Colonic mucosa (tissue), 4 donors: ENCODE results near the gene LIG3. TPM values are rescaled to one million over a fixed set of nuclear protein-coding genes. Genes with fewer than 3 reads are reported as not detected.
"Not testable (repeated sequence)": the region's sequence is repeated elsewhere in the genome, so short reads cannot be mapped to it uniquely, and the experiment has no call there.

Experiments used
- DNase-seq: peaks from one replicate; pipeline ENCODE4 v3.0.0-alpha.2; 2020
- H3K27ac ChIP-seq: fragments of 200-600 bp; one replicate; pipeline ENCODE4 v1.8.0; 2021
- H3K27me3 ChIP-seq: fragments of 200-600 bp; one replicate; pipeline ENCODE4 v1.8.0; 2021
- H3K36me3 ChIP-seq: fragments of 200-600 bp; one replicate; pipeline ENCODE4 v1.8.0; 2021
- H3K4me1 ChIP-seq: fragments of 200-600 bp; one replicate; pipeline ENCODE4 v1.8.0; 2021; ENCODE audit warnings: mild to moderate bottlenecking
- H3K4me3 ChIP-seq: fragments of 200-600 bp; one replicate; pipeline ENCODE4 v1.8.0; 2021
- H3K9ac ChIP-seq, 2 donors: one replicate each; pipeline ENCODE4 v1.7.0; 2013; ENCODE audit warnings: control low read depth in 2 of 2, low read depth in 2 of 2, low read length in 2 of 2
- H3K9me3 ChIP-seq: fragments of 200-600 bp; one replicate; pipeline ENCODE4 v1.8.0; 2021
- intact Hi-C: fragments of 100-400 bp; cut with DNase I; formaldehyde crosslinking; loops from one replicate; pipeline ENCODE4 v1.14.1; 2022
- total RNA-seq, 2 donors: library from RNA; stranded (reverse); fragmentation: NEBNext Ultra II Directional in 1 of 2; extraction: Animal tissue kit (Norgen Biotek cat#: 25700) in 1 of 2; gene quantifications; one replicate each; pipeline ENCODE4 v1.2.1, GENCODE V29; 2021
- TF ChIP-seq, protein P1 (sequence below): fragments of 200-600 bp; IDR thresholded peaks from one replicate; pipeline ENCODE4 v1.8.0; 2022; ENCODE audit warnings: antibody characterized with exemption, mild to moderate bottlenecking
- donor health status: healthy.
- donor health status: DM: no; HTN: no; CAD: no.
- donor health status: DM: no; HTN: no; CAD: no.

Gene LIG3
- total RNA-seq, 2 donors from 2014 or later: 29.1 to 42.9 TPM

DNA sequence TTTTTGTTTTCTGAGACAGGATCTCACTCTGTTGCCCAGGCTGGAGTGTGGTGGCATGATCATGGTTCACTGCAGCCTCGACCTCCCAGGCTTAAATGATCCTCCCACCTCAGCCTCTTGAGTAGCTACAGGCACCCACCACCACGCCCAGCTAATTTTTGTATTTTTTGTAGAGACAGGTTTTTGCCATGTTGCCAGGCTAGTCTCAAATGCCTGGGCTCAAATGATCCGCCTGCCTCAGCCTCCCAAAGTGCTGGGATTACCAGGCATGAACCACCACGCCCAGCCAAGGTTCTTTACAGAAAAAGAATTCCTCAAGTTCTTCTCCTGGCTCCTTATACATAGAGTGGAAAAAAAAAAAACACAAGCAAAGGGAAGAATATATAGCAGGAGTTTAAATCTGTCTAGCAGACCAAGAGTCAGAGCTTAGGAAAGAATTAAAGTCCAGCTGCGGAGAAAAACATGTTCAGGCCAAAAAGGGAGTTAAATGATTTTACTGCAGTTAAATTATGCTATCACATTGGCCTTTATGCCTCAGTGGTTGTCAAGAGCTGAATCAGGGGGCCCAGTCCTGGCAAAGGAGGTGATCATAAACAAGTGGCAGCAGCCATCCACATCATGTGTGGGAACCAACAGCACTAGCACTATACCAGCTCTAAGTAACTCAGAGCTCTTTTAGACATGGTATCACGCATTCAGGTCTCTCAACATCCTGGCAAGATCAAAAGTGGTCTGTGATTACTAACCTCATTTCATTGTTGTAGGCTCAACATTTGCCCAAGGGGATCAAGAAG, 39.3 kb downstream of the LIG3 start:
- TF ChIP-seq, protein P1, sequence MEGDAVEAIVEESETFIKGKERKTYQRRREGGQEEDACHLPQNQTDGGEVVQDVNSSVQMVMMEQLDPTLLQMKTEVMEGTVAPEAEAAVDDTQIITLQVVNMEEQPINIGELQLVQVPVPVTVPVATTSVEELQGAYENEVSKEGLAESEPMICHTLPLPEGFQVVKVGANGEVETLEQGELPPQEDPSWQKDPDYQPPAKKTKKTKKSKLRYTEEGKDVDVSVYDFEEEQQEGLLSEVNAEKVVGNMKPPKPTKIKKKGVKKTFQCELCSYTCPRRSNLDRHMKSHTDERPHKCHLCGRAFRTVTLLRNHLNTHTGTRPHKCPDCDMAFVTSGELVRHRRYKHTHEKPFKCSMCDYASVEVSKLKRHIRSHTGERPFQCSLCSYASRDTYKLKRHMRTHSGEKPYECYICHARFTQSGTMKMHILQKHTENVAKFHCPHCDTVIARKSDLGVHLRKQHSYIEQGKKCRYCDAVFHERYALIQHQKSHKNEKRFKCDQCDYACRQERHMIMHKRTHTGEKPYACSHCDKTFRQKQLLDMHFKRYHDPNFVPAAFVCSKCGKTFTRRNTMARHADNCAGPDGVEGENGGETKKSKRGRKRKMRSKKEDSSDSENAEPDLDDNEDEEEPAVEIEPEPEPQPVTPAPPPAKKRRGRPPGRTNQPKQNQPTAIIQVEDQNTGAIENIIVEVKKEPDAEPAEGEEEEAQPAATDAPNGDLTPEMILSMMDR: no peak
- no peak overlapping the region for H3K27ac ChIP-seq
- no peaks in the 10 kb centered on the region for H3K9me3 ChIP-seq
- H3K36me3 ChIP-seq: peaks cover 6% of the 10 kb centered on the region
- DNase-seq: no peak
- no peaks in the 10 kb centered on the region for H3K27me3 ChIP-seq
- no peaks in the 10 kb centered on the region for H3K4me1 ChIP-seq
- intact Hi-C loops: no loop called here
- no peak overlapping the region for H3K4me3 ChIP-seq
- H3K9ac ChIP-seq: no peak overlapping the region

DNA sequence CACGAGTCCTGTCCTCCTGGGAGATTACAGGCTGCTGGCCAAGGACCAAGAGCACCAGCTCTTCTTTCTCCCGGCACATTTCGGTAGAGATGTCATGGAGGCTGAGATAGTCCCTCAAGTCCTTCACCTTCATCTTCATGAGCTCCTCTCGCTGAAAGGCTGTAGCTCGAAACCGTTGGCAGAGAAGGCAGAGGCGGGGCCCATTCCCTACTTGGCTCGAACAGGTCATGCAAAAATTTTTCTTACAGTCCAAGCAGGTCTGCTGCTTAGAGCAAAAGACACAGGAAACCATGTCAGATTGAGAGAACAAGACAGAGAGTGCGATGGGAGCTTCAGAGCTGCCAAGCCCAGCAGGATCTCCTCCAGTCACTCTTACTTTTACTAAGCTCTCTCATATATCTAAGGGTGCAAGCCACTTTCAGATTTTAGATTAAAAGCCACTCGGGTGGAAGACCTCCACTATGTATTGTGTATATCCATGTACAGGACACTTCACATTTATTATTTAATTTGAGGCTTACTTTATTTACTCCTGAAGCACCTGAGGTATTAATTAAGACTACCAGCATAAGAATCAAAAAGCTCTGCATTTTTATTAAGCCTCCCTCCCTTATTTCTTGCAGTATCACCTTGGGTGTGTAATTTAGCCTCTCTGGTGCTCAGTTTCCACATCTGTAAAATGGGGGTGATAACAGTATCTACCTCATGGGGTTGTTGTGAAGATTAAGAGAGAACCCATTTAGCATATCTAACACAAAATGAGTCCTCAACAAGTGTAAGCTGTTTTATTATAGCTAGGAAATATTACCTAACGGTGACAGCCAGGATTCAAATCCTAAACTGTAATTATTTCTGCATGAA, 41.4 kb downstream of the LIG3 start:
- Histone ChIP-seq H3K4me3 (no peak overlapping the region), H3K9me3 (no peaks in the 10 kb centered on the region), H3K27me3 (no peaks in the 10 kb centered on the region), H3K27ac (peak overlapping the region; percentile 7), H3K36me3 (peaks cover 10% of the 10 kb centered on the region), H3K9ac (no peak overlapping the region), H3K4me1 (no peaks in the 10 kb centered on the region)
- DNase-seq: no peak
- intact Hi-C loops: no loop called here
- TF ChIP-seq, protein P1: no peak

DNA sequence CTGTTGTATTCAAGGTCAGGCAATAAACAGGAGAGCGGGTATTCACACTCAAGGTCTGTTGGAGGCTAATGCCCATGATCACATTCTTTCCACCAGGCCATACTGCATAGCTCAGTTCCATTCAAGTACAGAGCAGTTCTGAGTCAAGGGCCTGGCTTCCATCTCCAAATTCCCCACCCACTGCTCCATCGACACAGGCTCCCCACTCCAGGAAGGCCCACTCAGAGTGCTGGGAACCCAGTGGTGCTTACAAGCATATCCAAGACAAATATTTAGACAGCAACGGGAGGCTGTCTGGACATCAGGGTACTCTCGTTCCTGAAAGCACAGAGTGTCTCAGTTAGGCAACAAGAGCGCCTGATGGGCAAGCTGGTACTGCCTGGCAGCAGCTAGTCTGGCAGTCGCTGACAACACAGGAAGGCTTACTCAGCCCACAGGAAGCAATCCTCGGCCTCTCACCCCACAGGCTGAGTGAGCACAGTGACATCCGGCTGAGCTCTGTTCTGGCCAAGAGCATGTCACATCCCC, 42.3 kb downstream of the LIG3 start:
- no peak overlapping the region for H3K9ac ChIP-seq
- intact Hi-C loops: no loop called here

DNA sequence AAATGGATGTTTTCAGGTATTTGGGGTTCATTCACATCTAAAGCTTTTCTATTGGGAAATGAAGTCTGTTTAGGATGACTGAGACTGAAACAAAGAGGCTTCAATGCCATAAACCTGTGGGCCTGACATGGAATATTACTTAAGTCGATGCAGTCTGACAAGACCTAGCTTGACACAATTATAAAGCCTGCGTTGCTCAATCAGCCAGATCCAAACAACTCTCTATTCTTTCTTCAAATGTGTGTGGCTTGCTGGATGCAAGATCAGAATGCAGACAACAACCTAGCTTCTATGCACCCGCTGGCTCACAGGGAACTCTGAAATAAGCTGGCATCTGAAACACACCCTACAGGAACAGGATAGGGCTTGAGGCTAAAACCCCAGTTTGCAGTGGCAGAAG, 43.2 kb downstream of the LIG3 start:
- Histone ChIP-seq H3K27ac (no peak overlapping the region), H3K4me3 (no peak overlapping the region), H3K27me3 (no peaks in the 10 kb centered on the region), H3K4me1 (no peaks in the 10 kb centered on the region), H3K9me3 (no peaks in the 10 kb centered on the region), H3K36me3 (peaks cover 10% of the 10 kb centered on the region), H3K9ac (no peak overlapping the region)
- intact Hi-C loops: no loop called here
- TF ChIP-seq, protein P1: no peak
- DNase-seq: no peak

More for the DNA sequence above, 42.3 kb downstream of the LIG3 start:
- peak; percentile 23 for DNase-seq
- Histone ChIP-seq H3K36me3 (peaks cover 10% of the 10 kb centered on the region), H3K27ac (peak overlapping the region; percentile 7), H3K4me1 (no peaks in the 10 kb centered on the region), H3K4me3 (no peak overlapping the region), H3K27me3 (no peaks in the 10 kb centered on the region), H3K9me3 (no peaks in the 10 kb centered on the region)
- TF ChIP-seq, protein P1: no peak

DNA sequence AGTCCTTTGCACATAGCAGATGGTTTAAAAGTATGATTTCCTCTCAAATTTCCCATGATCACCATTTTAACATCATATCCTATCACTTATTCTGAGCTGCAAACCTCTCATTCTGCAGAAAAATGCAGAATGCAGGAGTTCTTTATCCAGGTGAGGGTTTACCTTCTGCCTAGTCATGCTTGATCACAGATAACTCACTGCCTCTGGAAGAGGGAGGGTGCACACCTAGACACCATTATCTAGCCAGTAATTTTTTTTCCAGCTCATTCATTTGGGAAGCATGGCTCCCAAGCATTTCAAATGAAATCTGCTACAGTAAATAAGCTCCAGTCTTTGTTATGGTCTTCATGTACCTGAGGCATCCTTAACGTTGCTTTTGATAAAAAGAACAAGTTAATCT, 45.2 kb downstream of the LIG3 start:
- H3K4me3 ChIP-seq: no peak overlapping the region
- H3K9ac ChIP-seq: no peak overlapping the region
- H3K4me1 ChIP-seq: no peaks in the 10 kb centered on the region
- H3K27ac ChIP-seq: no peak overlapping the region
- TF ChIP-seq, protein P1: no peak
- intact Hi-C loops: no loop called here
- H3K9me3 ChIP-seq: no peaks in the 10 kb centered on the region
- H3K36me3 ChIP-seq: peaks cover 10% of the 10 kb centered on the region
- no peaks in the 10 kb centered on the region for H3K27me3 ChIP-seq
- DNase-seq: no peak

DNA sequence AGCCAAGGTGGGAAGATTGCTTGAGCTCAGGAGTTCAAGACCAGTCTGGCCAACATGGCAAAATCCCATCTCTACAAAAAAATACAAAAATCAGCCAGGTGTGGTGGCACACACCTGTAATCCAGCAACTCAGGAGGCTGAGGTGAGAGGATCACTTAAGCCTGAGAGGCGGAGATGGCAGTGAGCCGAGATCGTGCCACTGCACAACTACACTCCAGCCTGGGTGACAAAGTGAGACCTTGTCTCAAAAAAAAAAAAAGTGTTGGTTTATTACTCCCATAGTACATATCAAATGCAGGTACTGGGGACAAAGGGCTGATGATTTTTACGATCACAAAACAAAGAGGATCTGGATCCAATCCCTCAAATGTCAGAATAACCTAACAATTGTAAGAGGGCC, 47.8 kb downstream of the LIG3 start:
- H3K9ac ChIP-seq, H3K9me3 ChIP-seq, H3K4me1 ChIP-seq, H3K4me3 ChIP-seq, H3K27me3 ChIP-seq, intact Hi-C loops, H3K27ac ChIP-seq, DNase-seq: not testable (repeated sequence)
- H3K36me3 ChIP-seq: peaks cover 10% of the 10 kb centered on the region
